ENCODE results near the gene LSS.

LSS gene

DNA sequence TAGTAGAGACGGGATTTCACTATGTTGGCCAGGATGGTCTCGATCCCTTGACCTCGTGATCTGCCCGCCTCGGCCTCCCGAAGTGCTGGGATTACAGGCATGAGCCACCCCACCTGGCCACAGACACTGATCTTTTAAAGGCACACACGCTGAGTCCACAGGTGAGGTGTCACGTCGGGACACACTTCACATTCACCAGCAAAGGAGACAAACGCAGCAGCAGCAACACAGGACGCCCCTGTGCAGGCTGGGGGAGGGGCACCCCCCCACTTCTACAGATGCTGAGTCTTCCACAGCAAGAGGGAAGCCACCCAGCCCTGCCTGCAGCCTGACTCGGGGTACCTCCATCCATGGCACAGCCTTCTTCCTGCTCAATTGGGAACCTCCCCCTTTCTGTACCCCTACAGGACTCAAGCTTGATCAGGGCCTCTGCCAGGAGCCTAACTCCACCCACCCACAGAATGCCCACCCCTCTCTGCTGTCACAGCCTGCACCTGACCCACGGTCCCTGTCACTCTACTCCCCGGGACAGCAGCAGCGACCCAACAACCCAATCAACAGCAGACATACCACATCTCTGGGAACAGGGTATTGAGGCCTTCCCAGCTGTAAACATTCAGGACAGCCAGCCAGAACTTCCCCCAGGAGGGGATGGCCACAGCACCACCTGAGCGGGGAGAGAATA is 9.5 kb downstream of the LSS start:
- no peak for DNase-seq

DNA sequence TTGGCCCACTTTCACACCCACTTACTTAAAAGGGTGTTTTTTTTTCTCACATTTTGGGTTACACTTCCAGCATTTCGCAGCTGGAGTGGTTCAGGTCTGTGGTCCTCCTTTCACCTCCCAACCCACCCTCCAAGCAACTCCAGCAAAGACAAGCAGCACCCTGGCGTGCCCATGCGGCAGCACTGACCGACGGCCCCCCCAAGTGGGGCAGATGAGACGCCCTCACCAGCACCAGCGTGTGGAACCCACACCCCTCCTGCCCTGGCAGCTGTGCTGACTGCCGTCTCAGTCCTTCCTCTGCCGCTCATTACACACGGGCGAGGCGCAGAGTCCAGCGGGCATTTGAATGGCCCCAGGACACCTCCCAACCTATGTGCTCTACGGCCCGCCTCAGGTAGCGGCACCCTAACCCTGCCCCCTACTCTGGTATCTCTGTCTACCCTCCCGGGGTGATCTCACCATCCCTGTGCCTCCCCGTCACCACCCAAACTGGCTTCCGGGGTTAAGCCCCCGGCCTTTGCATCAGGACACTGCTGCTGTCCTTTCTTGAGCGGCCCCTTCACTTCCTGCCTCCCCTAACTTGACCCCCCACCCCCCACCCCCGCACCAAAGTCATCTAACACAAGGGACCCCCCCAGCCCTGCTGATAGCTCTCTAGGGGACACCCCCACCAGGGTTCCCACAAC is 10.9 kb downstream of the LSS start:
- no peak for DNase-seq

GRCh38 chr21:46216132-46216747 is 12.3 kb downstream of the LSS start:
- DNase-seq, result no peak

DNA sequence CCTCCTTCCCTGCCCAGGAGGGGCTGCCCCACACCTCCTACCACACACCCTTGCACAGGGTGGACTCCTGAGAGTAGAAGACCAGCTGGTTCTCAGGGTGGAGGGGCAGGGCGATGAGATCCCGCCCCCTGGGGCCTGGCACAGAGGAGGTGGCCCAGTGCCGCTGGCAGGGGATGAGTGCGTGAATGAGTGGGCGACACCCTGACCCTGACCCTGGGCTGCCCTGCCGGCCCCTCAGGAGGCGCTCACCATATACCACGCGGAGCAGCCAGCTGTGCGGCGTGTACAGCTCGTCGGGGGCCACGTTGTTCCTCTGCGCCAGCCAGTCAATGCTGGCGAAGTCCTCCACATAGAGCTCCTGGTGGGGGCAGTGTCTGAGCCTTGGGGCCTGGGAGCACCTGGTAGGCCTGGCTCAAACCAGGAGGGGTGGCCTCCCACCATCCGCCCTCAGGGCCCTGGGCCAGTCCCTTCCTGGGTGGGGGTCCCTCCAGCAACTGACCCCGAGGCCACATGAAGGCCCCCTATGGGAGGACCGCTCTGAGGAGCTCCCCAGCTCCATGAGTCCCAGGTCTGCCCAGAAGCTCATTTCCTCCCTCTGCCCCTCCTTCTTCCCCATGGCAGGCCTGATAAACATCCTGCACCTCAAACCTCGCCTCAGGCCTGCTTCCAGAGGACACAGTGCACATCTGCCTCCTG is 13.0 kb downstream of the LSS start:
- DNase-seq, result no peak

DNA sequence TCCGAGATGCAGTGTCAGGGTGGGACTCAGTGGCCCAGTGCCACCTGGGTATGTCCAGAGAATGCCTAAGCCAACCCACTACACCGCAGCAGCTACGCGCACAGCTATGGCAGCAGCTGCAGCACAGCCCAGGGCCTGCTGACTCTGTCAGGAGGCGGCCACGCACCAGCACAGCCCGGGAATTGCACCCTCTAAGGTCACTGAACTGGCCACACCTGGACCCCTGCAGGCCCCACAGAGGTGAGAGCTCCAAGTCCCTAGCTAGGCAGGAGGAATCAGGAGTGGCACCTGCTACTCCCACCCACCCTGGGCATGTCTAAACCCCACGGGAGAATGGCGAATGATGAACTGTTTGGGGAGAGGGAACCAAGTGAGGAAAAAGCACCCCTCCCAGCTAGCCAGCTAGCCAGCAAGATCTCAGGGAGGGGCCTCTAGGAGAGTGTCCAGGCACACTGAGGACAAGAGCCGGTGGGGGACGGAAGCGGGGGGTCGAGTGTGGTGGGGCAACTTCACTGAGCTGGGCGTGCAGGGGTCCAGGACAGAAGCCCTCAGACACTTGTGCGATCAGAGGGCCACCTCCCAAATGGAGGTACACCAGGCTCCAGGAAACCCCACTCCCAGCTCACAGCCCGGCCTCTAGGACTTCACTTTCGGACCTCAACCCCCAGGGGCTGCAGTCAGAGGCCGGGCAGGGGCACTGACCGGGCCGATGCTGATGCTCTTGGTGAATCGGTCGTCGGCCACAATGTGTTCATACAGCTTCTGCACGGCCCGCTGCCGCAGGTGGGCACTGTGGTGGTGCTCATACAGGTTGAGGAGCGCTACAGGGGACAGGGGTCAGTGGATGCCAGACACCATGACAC is 13.9 kb downstream of the LSS start:
- DNase-seq, result no peak

DNA sequence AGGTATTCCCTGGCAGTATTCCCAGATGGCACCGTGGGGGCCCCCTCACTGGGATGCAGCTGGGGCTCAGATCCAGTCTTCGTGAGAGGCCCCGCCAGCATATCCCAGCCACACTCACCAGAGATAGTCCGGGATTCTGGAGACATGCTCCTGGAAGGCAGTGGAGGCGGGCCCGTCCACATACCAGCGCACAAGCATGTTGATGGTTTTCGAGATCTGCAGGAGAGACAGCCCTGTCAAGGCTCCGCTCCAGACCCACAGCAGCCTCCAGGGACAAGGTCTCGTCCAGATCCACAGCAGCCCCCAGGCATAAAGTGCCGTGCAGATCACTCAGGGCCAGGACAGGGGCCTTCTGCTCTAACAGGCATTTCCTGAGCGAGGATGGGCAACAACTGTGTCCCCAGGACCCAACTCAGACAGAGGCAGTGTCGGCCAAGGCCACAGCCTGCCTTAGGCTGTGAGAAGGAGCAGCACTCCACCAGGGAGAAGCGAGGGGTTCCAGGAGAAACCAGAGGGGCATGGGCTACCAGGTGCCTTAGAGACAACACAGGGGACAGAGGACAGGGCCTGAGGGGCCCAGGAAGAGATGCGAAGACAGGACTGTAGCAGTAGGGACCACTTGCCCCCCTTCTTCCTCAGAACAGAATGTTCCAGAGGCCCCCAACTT is 14.8 kb downstream of the LSS start:
- DNase-seq, result no peak

DNA sequence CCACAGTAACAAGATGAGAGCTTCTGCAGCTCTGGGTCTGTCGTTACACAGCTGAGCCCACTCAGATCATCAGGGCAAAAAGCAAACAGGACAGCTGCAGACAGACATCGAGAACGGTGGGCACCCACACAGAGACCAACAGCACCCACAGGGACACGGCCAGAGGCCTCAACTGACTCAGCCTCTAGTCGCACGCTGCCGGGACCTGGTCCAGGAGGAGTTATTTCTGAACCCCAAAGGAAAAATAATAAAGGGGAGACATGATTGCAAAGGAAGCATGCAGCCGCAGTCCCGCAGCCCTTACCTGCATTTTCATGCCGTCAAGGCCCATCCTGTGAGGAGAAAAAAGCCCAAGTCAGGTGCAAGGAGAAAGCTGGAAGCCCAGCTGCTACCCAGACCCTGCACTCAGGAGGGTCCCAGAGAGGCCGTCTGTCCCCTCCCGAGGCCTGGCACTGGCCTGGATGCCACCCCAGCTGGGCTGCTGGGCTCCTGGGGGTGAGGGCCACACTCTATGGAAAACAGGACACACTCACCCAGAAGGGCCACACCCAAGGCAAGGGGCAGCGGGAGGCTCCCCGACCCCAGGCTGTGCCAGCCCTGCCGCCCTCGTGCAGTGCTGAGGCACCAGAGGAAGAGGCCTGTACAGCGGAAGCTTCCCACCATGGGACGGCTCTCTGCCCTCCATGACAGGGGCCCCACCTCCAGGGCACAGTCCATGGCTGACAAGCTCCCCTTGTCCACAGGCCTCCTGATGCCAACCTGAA is 15.7 kb downstream of the LSS start:
- DNase-seq, result no peak

- no peak for DNase-seq
Observed at GRCh38 chr21:46211786-46212720, 16.5 kb downstream of the LSS start.

DNA sequence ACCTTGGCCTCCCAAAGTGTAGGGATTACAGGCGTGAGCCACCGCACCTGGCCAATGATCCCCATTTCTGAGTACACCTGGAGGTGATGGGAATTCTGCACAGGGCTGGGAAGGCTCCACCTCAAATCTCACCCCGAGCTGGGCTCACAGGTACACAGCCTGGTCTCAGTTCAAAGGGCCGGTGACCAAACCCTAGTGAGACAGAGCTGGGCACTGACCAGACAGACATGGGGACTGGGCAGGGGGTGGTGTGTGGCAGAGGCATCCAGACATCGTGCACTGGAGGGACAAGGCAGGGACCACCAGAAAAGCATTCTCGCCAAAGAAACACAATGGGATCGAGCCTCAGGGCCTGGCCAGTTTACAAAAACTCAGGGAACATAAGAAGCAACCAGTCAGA is 17.2 kb downstream of the LSS start:
- DNase-seq, result no peak

DNA sequence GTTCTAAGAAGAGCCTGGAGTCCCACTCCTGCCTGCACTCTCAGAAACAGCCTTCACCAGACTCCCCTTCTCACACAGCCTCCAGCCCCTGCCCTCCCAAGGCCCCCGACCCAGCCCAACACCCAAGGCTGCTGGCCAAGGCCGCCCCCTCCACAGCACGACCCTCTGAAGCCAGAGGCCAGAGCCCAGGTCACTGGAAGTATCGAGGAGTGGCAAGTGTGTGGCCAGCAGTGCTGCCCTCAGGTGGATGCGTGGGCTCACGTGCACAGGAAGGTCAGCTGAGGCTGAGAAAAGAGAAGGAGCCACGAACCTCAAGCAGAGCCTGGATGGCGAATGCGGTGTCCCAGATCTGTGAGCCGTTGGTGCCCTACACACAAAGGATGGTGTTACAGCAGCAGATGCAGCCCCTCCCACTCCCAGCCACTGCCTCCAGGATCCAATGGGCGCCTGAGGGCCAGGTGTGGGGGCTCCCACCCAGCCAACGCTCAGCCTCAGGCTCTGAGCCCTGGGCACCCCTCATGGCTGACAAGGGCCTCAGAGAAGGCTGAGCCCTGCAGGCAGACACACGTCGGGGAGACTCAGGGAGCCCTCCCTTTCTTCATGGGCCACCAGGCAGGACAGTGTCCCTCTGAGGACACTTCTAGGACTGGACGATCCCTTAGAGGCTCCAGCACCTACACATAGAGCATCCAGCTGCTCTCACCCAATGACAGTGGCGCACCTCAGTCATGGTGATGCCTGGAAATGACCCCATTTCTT is 18.0 kb downstream of the LSS start:
- no peak for DNase-seq

DNA sequence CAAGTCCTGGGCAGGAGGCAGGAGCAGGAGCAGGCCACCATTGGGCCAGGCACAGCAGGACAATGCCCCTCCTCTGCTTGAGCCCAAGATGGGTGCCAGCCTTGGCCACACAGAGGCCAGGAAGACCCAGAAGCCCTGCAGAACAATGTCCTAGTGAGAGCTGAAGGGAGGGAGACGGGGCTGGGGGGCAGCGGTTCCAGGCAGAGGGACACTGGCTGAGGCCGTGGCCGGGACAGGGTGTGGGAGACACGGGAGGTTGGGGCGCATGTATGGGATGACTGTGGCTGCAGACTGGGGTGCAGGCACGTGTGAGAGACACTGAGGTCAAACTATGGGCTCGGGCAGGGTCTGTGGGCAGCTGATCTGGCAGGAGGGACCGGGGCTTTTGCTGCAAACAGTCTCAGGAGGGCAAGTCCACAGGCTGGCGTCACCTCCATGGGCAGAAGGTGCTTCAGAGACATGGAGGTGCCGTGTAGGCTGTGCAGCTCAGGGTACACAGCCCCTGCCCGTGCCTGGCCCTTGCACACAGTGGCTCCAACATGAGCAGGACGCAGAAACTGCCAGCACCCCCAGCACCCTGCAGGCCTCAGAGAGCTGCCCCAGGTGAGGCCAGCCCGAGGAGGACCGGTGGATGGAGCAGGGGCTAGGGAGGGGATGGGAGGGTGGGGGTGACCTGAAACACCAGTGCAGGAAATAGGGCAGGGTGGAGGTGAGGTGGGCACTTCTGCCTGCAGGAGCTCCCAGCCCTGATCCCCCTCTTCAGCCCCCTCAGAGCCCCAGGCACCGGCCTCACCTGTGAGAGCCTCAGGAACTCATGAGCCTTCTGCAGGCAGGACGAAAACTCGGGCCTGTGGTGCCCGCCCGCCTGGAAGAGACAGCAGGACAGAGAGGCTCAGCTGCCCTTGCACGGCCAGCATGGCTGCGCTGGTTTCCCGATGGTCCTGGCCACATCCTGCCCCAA is 19.5 kb downstream of the LSS start:
- no peak for DNase-seq

- DNase-seq, result no peak
Observed at GRCh38 chr21:46207920-46208591, 20.5 kb downstream of the LSS start.

DNA sequence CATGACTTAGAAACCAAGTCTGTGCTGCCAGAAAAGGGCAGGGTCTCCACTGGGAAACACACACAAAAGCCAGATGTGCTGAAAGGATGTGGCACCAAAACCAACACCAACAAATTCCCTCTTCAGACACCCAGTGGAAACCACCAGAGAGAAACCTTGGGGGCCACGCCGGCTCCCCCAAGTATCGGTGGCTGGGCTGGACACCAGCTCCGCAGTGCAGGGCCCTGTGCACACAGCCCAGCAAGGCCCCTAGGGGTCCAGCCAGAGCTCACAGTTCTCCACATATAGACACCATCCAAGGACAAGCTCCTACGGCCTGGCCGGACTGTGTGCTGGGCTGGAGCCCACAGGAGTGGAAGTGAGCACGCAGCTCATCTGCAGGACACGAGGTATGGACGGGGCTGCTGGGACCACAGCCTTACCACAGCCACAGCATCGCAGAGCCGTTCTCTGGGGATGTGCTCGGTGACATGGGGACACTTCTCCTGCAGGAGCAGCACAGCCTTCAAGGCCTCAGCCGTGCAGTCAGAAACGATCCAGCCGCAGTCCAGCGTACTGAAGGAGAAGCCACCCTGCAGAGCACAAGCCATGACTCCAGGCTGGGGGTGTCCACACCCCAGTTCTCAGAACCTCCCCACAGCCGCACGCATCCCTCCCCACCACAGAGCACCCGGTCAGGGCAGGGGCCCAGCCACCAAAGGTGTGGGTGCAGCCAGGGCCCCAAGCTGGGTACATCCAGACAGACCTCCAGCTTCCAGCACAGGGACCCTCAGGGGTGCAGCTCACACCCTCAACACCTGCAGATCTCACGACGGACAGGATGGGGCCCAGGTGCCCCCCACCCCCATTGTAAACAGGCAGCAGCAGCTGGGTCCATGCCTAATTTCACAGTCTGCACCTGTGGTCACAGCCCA is 21.3 kb downstream of the LSS start:
- no peak for DNase-seq

GRCh38 chr21:46206163-46207005 is 22.2 kb downstream of the LSS start:
- DNase-seq, result no peak

DNA sequence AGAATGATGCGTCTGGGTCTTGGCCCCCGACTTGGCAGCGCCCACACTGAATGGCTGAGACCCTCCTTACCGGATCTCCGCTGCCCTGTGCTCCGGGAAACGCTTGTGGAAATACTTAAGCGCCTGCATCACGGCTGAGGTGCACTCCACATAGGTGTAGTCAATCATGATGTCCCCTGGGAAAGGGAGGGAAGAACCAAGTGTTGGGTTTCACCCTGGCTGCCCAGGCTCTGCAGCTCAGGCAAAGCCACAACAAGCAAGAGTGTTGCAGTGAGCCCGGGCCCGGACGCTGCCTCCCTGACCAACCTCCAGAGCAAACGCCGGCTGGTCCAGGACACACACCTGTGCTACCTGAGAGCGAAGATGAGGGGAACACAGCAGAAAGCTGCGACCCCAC is 22.8 kb downstream of the LSS start:
- DNase-seq, result no peak

GRCh38 chr21:46205166-46205565 is 23.4 kb downstream of the LSS start:
- no peak for DNase-seq

Measured in NCI-H748 treated with DMSO at 0.1 percent for 48 hours (cell line).